ENCODE results near the gene SERPINA10. TPM values are rescaled to one million over a fixed set of nuclear protein-coding genes. Genes with fewer than 3 reads are reported as not detected.

SERPINA10 gene
- total and polyA plus RNA-seq, 10 of the 15 experiments (the other 5 are each of a cell fraction or from before 2014, with no cell fraction given): not detected

DNA sequence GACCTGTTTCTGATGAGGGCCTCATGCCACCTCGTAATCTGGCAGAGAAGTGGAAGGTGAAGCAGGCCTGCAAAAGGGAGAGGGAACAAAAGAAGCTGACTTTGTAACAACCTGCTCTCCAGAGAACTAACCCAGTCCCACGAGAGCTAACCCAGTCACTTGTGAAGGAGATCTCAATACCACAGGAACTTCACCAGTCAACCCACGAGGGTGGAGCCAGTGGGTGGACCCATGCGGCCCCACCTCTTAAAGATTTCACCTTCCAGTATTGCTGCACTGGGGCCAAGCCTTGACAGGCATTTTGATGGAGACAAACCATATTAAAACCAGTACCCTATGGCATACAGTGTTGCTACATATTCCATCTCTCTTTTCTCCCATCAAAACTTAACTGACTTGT is 55.1 kb downstream of the SERPINA10 start:
- Histone ChIP-seq H3K4me3 (no peak overlapping the region), H3K4me2 (ENCODE audit: control insufficient read depth, insufficient read depth) (no peak overlapping the region), H3K27ac (ENCODE audit: control insufficient read depth, insufficient read depth) (no peak overlapping the region), H3K4me1 (ENCODE audit: control insufficient read depth, insufficient read depth, low read length) (no peaks in the 10 kb centered on the region), H2AFZ (ENCODE audit: control insufficient read depth, low read depth, low read length) (no peak overlapping the region; the same call in 1 of the 2 replicates), H3K36me3 (ENCODE audit: control insufficient read depth in 2 of 2, insufficient read depth in 2 of 2, low read length in 1 of 2) (no peaks in the 10 kb centered on the region), H3K79me2 (ENCODE audit: control insufficient read depth, insufficient read depth, low read length) (no peaks in the 10 kb centered on the region), H3K27me3 (replicated peaks in 1 of 2; ENCODE audit: control insufficient read depth in 2 of 2, insufficient read depth in 2 of 2, low read length in 1 of 2) (no peaks in the 10 kb centered on the region; a peak in 1 of 4 replicates), H3K9me3 (replicated peaks; ENCODE audit: control insufficient read depth, insufficient read depth, low read length) (no peaks in the 10 kb centered on the region), H4K20me1 (ENCODE audit: control insufficient read depth, insufficient read depth) (no peaks in the 10 kb centered on the region), H3K9ac (ENCODE audit: control insufficient read depth, insufficient read depth, low read length) (no peak overlapping the region)
- TF ChIP-seq EP300 (IDR thresholded peaks at IDR 0.05; ENCODE audit: borderline replicate concordance in 1 of 2, control insufficient read depth in 1 of 2, low read depth in 2 of 2, low read length in 2 of 2) (no peak), RUNX3 (IDR thresholded peaks at IDR 0.05; ENCODE audit: low read length) (no peak), NR2C2 (IDR thresholded peaks at IDR 0.05; ENCODE audit: borderline replicate concordance, control insufficient read depth, insufficient read length, low read depth) (no peak), ZNF622 (IDR thresholded peaks at IDR 0.05) (no peak)
- intact Hi-C loops (cut with micrococcal nuclease; ENCODE audit: unreplicated experiment): no loop called here
- SMC1A ChIA-PET (ENCODE audit: uncharacterized antibody, unreplicated experiment): no interaction called here
- FAIRE-seq: no peak
- no TSS peak for BruUV-seq (replicated peaks)
- no peak for DNase-seq (ENCODE audit: low read depth, low spot score)
- 13% methylated on average over 4 of the region's 4 CpGs for WGBS (ENCODE audit: insufficient coverage, insufficient replicate concordance, low lambda C conversion rate, missing lambda C conversion rate)
- ATAC-seq: peak; percentile 47
- POLR2A ChIA-PET: no interaction called here
- CTCF ChIA-PET: no interaction called here
- RAD21 ChIA-PET (ENCODE audit: unreplicated experiment): no interaction called here
- in situ Hi-C loops (cut with MboI): no loop called here

- POLR2A ChIA-PET: no interaction called here
- H3K4me2 ChIP-seq (ENCODE audit: control insufficient read depth, insufficient read depth): no peak overlapping the region
Observed at GRCh38 chr14:94237046-94237445, 56.0 kb downstream of the SERPINA10 start.

More at GRCh38 chr14:94237046-94237445, 56.0 kb downstream of the SERPINA10 start:
- Histone ChIP-seq H3K36me3 (ENCODE audit: control insufficient read depth in 2 of 2, insufficient read depth in 2 of 2, low read length in 1 of 2) (no peaks in the 10 kb centered on the region), H3K27ac (ENCODE audit: control insufficient read depth, insufficient read depth) (no peak overlapping the region), H3K9ac (ENCODE audit: control insufficient read depth, insufficient read depth, low read length) (no peak overlapping the region), H3K79me2 (ENCODE audit: control insufficient read depth, insufficient read depth, low read length) (no peaks in the 10 kb centered on the region), H3K4me3 (no peak overlapping the region), H4K20me1 (ENCODE audit: control insufficient read depth, insufficient read depth) (no peaks in the 10 kb centered on the region), H2AFZ (ENCODE audit: control insufficient read depth, low read depth, low read length) (no peak overlapping the region), H3K4me1 (ENCODE audit: control insufficient read depth, insufficient read depth, low read length) (no peaks in the 10 kb centered on the region), H3K27me3 (replicated peaks in 1 of 2; ENCODE audit: control insufficient read depth in 2 of 2, insufficient read depth in 2 of 2, low read length in 1 of 2) (no peaks in the 10 kb centered on the region; a peak in 1 of 4 replicates), H3K9me3 (replicated peaks; ENCODE audit: control insufficient read depth, insufficient read depth, low read length) (no peaks in the 10 kb centered on the region)
- ChIA-PET RAD21 (ENCODE audit: unreplicated experiment) (no interaction called here), SMC1A (ENCODE audit: uncharacterized antibody, unreplicated experiment) (no interaction called here), CTCF (no interaction called here)
- DNase-seq (ENCODE audit: low read depth, low spot score): no peak
- BruUV-seq (replicated peaks): no TSS peak
- intact Hi-C loops (cut with micrococcal nuclease; ENCODE audit: unreplicated experiment): no loop called here
- no peak for ATAC-seq
- in situ Hi-C loops (cut with MboI): no loop called here
- FAIRE-seq: no peak
- no peak for TF ChIP-seq MYC (IDR thresholded peaks at IDR 0.05; ENCODE audit: insufficient read depth, insufficient read length, insufficient replicate concordance, low read length, severe bottlenecking)
- no peak for TF ChIP-seq STAT1 (conservative IDR thresholded peaks at IDR 0.05)
- TF ChIP-seq MTA3 (IDR thresholded peaks at IDR 0.05; ENCODE audit: borderline replicate concordance, low read length): no peak
- TF ChIP-seq CEBPB (IDR thresholded peaks at IDR 0.05; ENCODE audit: borderline replicate concordance in 1 of 2, low read depth in 2 of 2, low read length in 2 of 2): no peak
- no peak for TF ChIP-seq RELA (IDR thresholded peaks at IDR 0.05; ENCODE audit: borderline replicate concordance, partially characterized antibody)
- no peak for TF ChIP-seq ZBTB11 (CRISPR knock-in tag; IDR thresholded peaks at IDR 0.05)

Data from GM12878 (cell line).